AG04449 (cell line): ENCODE measurements around the gene PARD3B.

Experiments
- CTCF ChIA-PET: fragments of 350-600 bp; formaldehyde crosslinking; extraction: SDS; loops from one replicate; lab custom pipeline; 2021; ENCODE audit warnings: antibody characterized with exemption; lab: Yijun Ruan, JAX
- POLR2A ChIA-PET: fragments of 400-600, 350-600 bp; formaldehyde crosslinking; extraction: SDS; loops from one replicate; lab custom pipeline; 2020; ENCODE audit warnings: antibody characterized with exemption, inconsistent platforms; lab: Yijun Ruan, JAX
- DNase-seq: peaks from one replicate; pipeline ENCODE4 v3.0.0-alpha.2; 2010; ENCODE audit warnings: low read depth, low spot score
- H3K4me3 ChIP-seq: 2 replicates; pipeline ENCODE4 v1.5.1; 2011; ENCODE audit warnings: low read depth, mild to moderate bottlenecking, control low read depth, low read length
- TF ChIP-seq, protein P1 (sequence below): IDR thresholded peaks from one replicate; pipeline ENCODE4 v1.5.1; 2011; ENCODE audit warnings: mild to moderate bottlenecking, moderate library complexity, low read length, control low read depth, inconsistent platforms; ENCODE audit not compliant: insufficient read depth; ENCODE audit errors: missing control alignments

Gene PARD3B

DNA sequence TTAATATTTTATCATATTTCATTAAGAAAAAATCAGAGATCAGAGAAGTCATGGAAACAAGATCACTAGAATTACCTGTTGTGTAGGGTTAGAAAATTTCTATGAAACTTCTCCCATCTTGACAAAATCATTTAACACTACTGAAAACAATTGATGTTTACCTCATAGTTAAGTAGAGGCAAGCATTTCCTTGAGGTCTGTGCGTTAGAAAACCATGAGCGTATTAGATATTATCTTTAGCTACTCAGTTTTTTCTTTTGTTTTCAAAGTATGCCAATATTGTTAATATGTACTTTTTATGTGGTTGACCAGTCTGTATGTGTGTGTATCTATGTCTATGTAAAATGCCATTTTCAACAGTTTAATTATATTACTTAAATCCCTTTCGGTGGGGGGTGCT lies 335.7 kb downstream of the PARD3B start:
- DNase-seq, result no peak
- POLR2A ChIA-PET, result no interaction called here
- no peak overlapping the region for H3K4me3 ChIP-seq
- TF ChIP-seq, protein P1, sequence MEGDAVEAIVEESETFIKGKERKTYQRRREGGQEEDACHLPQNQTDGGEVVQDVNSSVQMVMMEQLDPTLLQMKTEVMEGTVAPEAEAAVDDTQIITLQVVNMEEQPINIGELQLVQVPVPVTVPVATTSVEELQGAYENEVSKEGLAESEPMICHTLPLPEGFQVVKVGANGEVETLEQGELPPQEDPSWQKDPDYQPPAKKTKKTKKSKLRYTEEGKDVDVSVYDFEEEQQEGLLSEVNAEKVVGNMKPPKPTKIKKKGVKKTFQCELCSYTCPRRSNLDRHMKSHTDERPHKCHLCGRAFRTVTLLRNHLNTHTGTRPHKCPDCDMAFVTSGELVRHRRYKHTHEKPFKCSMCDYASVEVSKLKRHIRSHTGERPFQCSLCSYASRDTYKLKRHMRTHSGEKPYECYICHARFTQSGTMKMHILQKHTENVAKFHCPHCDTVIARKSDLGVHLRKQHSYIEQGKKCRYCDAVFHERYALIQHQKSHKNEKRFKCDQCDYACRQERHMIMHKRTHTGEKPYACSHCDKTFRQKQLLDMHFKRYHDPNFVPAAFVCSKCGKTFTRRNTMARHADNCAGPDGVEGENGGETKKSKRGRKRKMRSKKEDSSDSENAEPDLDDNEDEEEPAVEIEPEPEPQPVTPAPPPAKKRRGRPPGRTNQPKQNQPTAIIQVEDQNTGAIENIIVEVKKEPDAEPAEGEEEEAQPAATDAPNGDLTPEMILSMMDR, result no peak
- CTCF ChIA-PET, result interaction anchor here (1.2 to 1.4 kb wide), 4 partner anchors 86 to 798 kb away, joined by 3 to 4 read pairs (median 4); no protein-coding TSS in a partner anchor

DNA sequence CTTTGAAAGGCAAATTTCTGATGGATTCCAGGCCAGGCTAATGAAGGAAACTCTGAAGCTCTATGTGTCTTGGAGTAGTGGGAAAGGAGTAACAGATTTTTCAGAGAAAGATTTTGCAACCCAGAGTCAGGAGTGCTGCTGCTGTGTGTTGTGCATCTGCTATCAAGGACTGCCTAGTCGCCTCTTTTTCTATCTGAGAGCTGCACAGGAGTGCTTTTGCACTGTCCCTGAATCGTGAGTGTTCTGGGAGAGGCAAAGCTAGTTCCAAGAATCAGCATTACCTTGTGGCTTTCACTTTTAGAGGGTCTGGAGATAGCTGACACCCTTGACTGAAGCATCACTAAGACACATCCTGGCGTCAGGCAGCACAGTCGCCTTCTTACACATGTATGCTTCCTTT lies 336.4 kb downstream of the PARD3B start:
- no peak overlapping the region for H3K4me3 ChIP-seq
- CTCF ChIA-PET, result interaction anchor here (1.2 to 1.4 kb wide), 5 partner anchors 10 to 798 kb away, joined by 3 to 5 read pairs (median 4); no protein-coding TSS in a partner anchor
- TF ChIP-seq, protein P1, result no peak
- DNase-seq, result no peak
- POLR2A ChIA-PET, result no interaction called here

DNA sequence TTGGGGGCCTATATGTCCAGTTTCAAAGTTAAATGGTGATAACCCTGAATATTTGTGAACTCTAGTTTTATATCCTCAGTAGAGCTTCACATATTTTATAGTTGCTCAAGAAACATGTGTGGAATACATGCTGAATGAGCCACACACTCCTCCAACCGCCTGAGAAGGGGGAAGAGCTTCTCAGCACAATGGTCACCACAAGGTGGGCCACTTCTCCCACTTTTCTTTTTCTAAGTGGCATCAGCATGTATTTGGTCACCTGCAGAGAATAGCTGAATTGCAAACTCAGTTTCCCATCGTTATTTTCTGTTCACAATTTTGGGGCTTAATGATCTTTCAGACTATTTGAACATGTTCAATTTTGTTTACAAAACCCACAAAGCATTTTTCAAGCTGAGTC lies 340.5 kb downstream of the PARD3B start:
- H3K4me3 ChIP-seq, result no peak overlapping the region
- ChIA-PET CTCF (interaction anchor here (1.2 to 1.6 kb wide), 2 partner anchors 792 to 795 kb away, joined by 3 to 5 read pairs; no protein-coding TSS in a partner anchor), POLR2A (no interaction called here)
- TF ChIP-seq, protein P1, result no peak
- no peak for DNase-seq

- ChIA-PET POLR2A (no interaction called here), CTCF (interaction anchor here (1.6 kb wide), 1 partner anchor 792 kb away, joined by 5 read pairs; no protein-coding TSS in a partner anchor)
- DNase-seq, result no peak
- TF ChIP-seq, protein P1, result no peak
- H3K4me3 ChIP-seq, result no peak overlapping the region
Observed at GRCh38 chr2:204886713-204887112, 341.4 kb downstream of the PARD3B start.

DNA sequence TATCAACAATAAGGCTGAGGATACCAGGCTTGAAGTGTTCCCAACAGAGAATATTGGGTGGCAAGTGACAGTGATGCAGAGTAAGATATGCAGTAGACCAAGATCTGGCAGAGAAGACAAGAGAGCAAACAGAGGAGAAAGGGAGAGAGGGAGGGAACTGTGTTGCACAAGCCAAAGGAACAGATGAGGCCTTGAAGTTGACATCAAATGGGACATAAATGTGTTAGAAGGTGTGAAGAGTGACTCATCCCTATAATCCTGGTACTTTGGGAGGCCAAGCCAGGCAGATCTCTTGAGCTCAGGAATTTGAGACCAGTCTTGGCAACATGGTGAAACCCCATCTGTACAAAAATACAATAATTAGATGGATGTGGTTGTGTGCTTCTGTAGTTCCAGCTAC lies 342.9 kb downstream of the PARD3B start:
- POLR2A ChIA-PET, result no interaction called here
- no peak overlapping the region for H3K4me3 ChIP-seq
- TF ChIP-seq, protein P1, result no peak
- no peak for DNase-seq
- CTCF ChIA-PET, result interaction anchor here (1.6 kb wide), 1 partner anchor 788 kb away, joined by 4 read pairs; no protein-coding TSS in a partner anchor

GRCh38 chr2:204890680-204891079 lies 345.4 kb downstream of the PARD3B start:
- ChIA-PET CTCF (interaction anchor here (0.8 kb wide), 1 partner anchor 41 kb away, joined by 3 read pairs; no protein-coding TSS in a partner anchor), POLR2A (no interaction called here)
- H3K4me3 ChIP-seq, result no peak overlapping the region
- DNase-seq, result no peak
- TF ChIP-seq, protein P1, result no peak
